Chondrocyte (in vitro differentiated cells): ENCODE results near the gene ZNF765. TPM values are rescaled to one million over a fixed set of nuclear protein-coding genes. Genes with fewer than 3 reads are reported as not detected.
"Not testable (repeated sequence)": the region's sequence is repeated elsewhere in the genome, so short reads cannot be mapped to it uniquely, and the experiment has no call there.

Experiments
- DNase-seq: peaks from one replicate; pipeline ENCODE4 v3.0.0; 2021; ENCODE audit warnings: mixed read lengths, low spot score
- H3K27ac Mint-ChIP-seq: one replicate; pipeline ENCODE4 v1.8.0; 2021; ENCODE audit warnings: mild to moderate bottlenecking, moderate library complexity, mixed read lengths; ENCODE audit not compliant: unreplicated experiment
- H3K27me3 Mint-ChIP-seq: 2 replicates; pipeline ENCODE4 v1.8.0; 2021; ENCODE audit warnings: low read depth, mixed read lengths
- H3K36me3 Mint-ChIP-seq: 2 replicates; pipeline ENCODE4 v1.8.0; 2021; ENCODE audit warnings: low read depth, mixed read lengths
- H3K4me1 Mint-ChIP-seq: 2 replicates; pipeline ENCODE4 v1.8.0; 2021; ENCODE audit warnings: low read depth, mild to moderate bottlenecking, mixed read lengths
- H3K4me3 Mint-ChIP-seq: one replicate; pipeline ENCODE4 v1.8.0; 2021; ENCODE audit warnings: mild to moderate bottlenecking, moderate library complexity, mixed read lengths; ENCODE audit not compliant: unreplicated experiment
- H3K9me3 Mint-ChIP-seq: 2 replicates; pipeline ENCODE4 v1.8.0; 2021; ENCODE audit warnings: low read depth, mixed read lengths
- CTCF ChIP-seq: fragments of 200-600 bp; sonication (generic); IDR thresholded peaks from 2 replicates; pipeline ENCODE4 v1.5.0; 2021; ENCODE audit warnings: antibody characterized with exemption, mild to moderate bottlenecking, moderate library complexity
- total RNA-seq: library from RNA; stranded (reverse); gene quantifications from 3 replicates; pipeline ENCODE4 v1.2.1, GENCODE V29; 2021

Gene ZNF765
- total RNA-seq, 1 donor from 2014 or later: 7.3 TPM

- TF ChIP-seq CTCF: no peak
- Mint-ChIP-seq H3K27me3 (no peaks in the 10 kb centered on the region), H3K36me3 (peaks cover 33% of the 10 kb centered on the region), H3K9me3 (peaks cover 53% of the 10 kb centered on the region), H3K27ac (no peak overlapping the region), H3K4me3 (no peak overlapping the region), H3K4me1 (peaks cover 5% of the 10 kb centered on the region)
- DNase-seq: no peak
Observed at GRCh38 chr19:53461866-53462265, 66.9 kb downstream of the ZNF765 start.

- no peak overlapping the region for H3K4me3 Mint-ChIP-seq
- TF ChIP-seq CTCF: no peak
- peaks cover 6% of the 10 kb centered on the region for H3K4me1 Mint-ChIP-seq
- DNase-seq: no peak
- peaks cover 46% of the 10 kb centered on the region for H3K9me3 Mint-ChIP-seq
- H3K27me3 Mint-ChIP-seq: no peaks in the 10 kb centered on the region
- H3K36me3 Mint-ChIP-seq: peaks cover 25% of the 10 kb centered on the region
- H3K27ac Mint-ChIP-seq: no peak overlapping the region
Observed at GRCh38 chr19:53462861-53463260, 67.9 kb downstream of the ZNF765 start.

- DNase-seq: no peak
- Mint-ChIP-seq H3K9me3 (peaks cover 43% of the 10 kb centered on the region), H3K27me3 (no peaks in the 10 kb centered on the region), H3K27ac (no peak overlapping the region), H3K36me3 (peaks cover 21% of the 10 kb centered on the region), H3K4me3 (no peak overlapping the region), H3K4me1 (peaks cover 10% of the 10 kb centered on the region)
- TF ChIP-seq CTCF: no peak
Observed at GRCh38 chr19:53463263-53463662, 68.3 kb downstream of the ZNF765 start.

- Mint-ChIP-seq H3K36me3 (peaks cover 7% of the 10 kb centered on the region), H3K27ac (peak overlapping the region; percentile 89), H3K9me3 (peaks cover 15% of the 10 kb centered on the region), H3K27me3 (no peaks in the 10 kb centered on the region), H3K4me3 (peak overlapping the region; percentile 93), H3K4me1 (peaks cover 15% of the 10 kb centered on the region)
- DNase-seq: no peak
- peak; percentile 44 for TF ChIP-seq CTCF
Observed at GRCh38 chr19:53466726-53467484, 72.0 kb downstream of the ZNF765 start.

GRCh38 chr19:53467485-53468262 lies 72.7 kb downstream of the ZNF765 start, which contains the start of gene ZNF813:
Gene ZNF813 (plus strand): TSS chr19:53467733. CDS start chr19:53483823, 16,090 bp downstream.
- TF ChIP-seq CTCF: no peak
- Mint-ChIP-seq H3K4me1 (peaks cover 15% of the 10 kb centered on the region), H3K27me3 (no peaks in the 10 kb centered on the region), H3K36me3 (peaks cover 9% of the 10 kb centered on the region), H3K9me3 (peaks cover 13% of the 10 kb centered on the region), H3K4me3 (peak within 1 kb of the TSS; percentile 93), H3K27ac (peak within 1 kb of the TSS; percentile 89)
- DNase-seq: peak; percentile 95

- Mint-ChIP-seq H3K4me3 (peak overlapping the region; percentile 93), H3K4me1 (peaks cover 12% of the 10 kb centered on the region)
- H3K9me3 Mint-ChIP-seq, H3K27me3 Mint-ChIP-seq, DNase-seq, H3K36me3 Mint-ChIP-seq, H3K27ac Mint-ChIP-seq: not testable (repeated sequence)
Observed at GRCh38 chr19:53468628-53469027, 73.7 kb downstream of the ZNF765 start.
